D721Med (cell line): Measurements from ENCODE around the gene GPR62.
A peak's percentile ranks its signal among the peaks of the same experiment; 100 is the strongest.

ENCODE experiments used
- DNase-seq: peaks from one replicate; pipeline ENCODE4 v3.0.0; 2011; ENCODE audit warnings: low spot score; ENCODE audit not compliant: insufficient read length
- FAIRE-seq: peaks from 2 replicates; lab custom pipeline; 2011; peaks lifted over from hg19 to GRCh38; lab: Jason Lieb, UNC
- CTCF ChIP-seq: IDR thresholded peaks from 2 replicates; pipeline ENCODE4 v1.5.1; 2012; ENCODE audit warnings: mild to moderate bottlenecking, control low read depth; ENCODE audit not compliant: insufficient read depth; ENCODE audit errors: missing control alignments

Gene GPR62

GRCh38 chr3:51934991-51935885 is 19.9 kb upstream of the GPR62 start:
- no peak for TF ChIP-seq CTCF
- DNase-seq (no peak), FAIRE-seq (no peak)

- no peak for TF ChIP-seq CTCF
- no peak for FAIRE-seq
- DNase-seq, result peak; percentile 13
Observed at GRCh38 chr3:51935886-51936755, 19.1 kb upstream of the GPR62 start.

- no peak for FAIRE-seq
- no peak for DNase-seq
- no peak for TF ChIP-seq CTCF
Observed at GRCh38 chr3:51937014-51937413, 18.2 kb upstream of the GPR62 start.

- no peak for FAIRE-seq
- no peak for TF ChIP-seq CTCF
- DNase-seq, result no peak
Observed at GRCh38 chr3:51937611-51938450, 17.4 kb upstream of the GPR62 start.

GRCh38 chr3:51938780-51939425 is 16.3 kb upstream of the GPR62 start:
- no peak for FAIRE-seq

More at GRCh38 chr3:51938780-51939425, 16.3 kb upstream of the GPR62 start:
- DNase-seq, result no peak
- no peak for TF ChIP-seq CTCF
